OCI-LY1 (cell line): Measurements from ENCODE around the gene CFAP90.

Source experiments
- H2AFZ ChIP-seq: fragments of 200-600 bp; sonication (generic), shearing (Covaris generic); 2 replicates; pipeline ENCODE4 v1.6.0; 2014; ENCODE audit warnings: antibody characterized with exemption, mild to moderate bottlenecking, low read length
- H3F3A ChIP-seq: fragments of 200-600 bp; sonication (generic), shearing (Covaris generic); 2 replicates; pipeline ENCODE4 v1.6.0; 2014; ENCODE audit warnings: mild to moderate bottlenecking, antibody characterized with exemption, low read length, moderate library complexity; ENCODE audit not compliant: insufficient read depth
- H3K27ac ChIP-seq: fragments of 200-600 bp; sonication (generic); 2 replicates; pipeline ENCODE4 v1.5.1; 2014; ENCODE audit warnings: low read length, mixed run types, mild to moderate bottlenecking, low read depth; ENCODE audit not compliant: poor library complexity, severe bottlenecking
- H3K27me3 ChIP-seq: fragments of 200-600 bp; sonication (generic); 2 replicates; pipeline ENCODE4 v1.6.0; 2014; ENCODE audit warnings: antibody characterized with exemption, mild to moderate bottlenecking, low read length, moderate library complexity; ENCODE audit not compliant: insufficient read depth
- H3K36me3 ChIP-seq: fragments of 200-600 bp; sonication (generic); 2 replicates; pipeline ENCODE4 v1.6.1; 2014; ENCODE audit warnings: mild to moderate bottlenecking, antibody characterized with exemption, low read length, moderate library complexity, mixed read lengths; ENCODE audit not compliant: insufficient read depth
- H3K4me1 ChIP-seq: fragments of 200-600 bp; sonication (generic); 2 replicates; pipeline ENCODE4 v1.5.1; 2014; ENCODE audit warnings: mild to moderate bottlenecking, low read length, moderate library complexity; ENCODE audit not compliant: insufficient read depth, severe bottlenecking
- H3K4me2 ChIP-seq: fragments of 200-600 bp; sonication (generic), shearing (Covaris generic); 2 replicates; pipeline ENCODE4 v1.6.1; 2014; ENCODE audit warnings: low read length
- H3K4me3 ChIP-seq: fragments of 200-600 bp; sonication (generic); 2 replicates; pipeline ENCODE4 v1.5.1; 2014; ENCODE audit warnings: low read length, low read depth, mild to moderate bottlenecking, mixed read lengths; ENCODE audit not compliant: poor library complexity, severe bottlenecking
- H3K79me2 ChIP-seq: fragments of 200-600 bp; shearing (Covaris generic); 2 replicates; pipeline ENCODE4 v1.6.1; 2016; ENCODE audit warnings: mixed run types, low read length, mixed read lengths; ENCODE audit not compliant: insufficient read depth
- H3K9ac ChIP-seq: fragments of 200-600 bp; sonication (generic), shearing (Covaris generic); 2 replicates; pipeline ENCODE4 v1.6.1; 2014; ENCODE audit warnings: mild to moderate bottlenecking, low read length, mixed read lengths
- H3K9me2 ChIP-seq: fragments of 200-600 bp; sonication (generic), shearing (Covaris generic); 2 replicates; pipeline ENCODE4 v1.6.1; 2014; ENCODE audit warnings: low read depth, mild to moderate bottlenecking, low read length, mixed read lengths
- H3K9me3 ChIP-seq: fragments of 200-600 bp; shearing (Covaris generic); 2 replicates; pipeline ENCODE4 v1.6.1; 2014; ENCODE audit warnings: low read length, mixed read lengths
- H4K20me1 ChIP-seq: fragments of 200-600 bp; sonication (generic), shearing (Covaris generic); 2 replicates; pipeline ENCODE4 v1.6.0; 2016; ENCODE audit warnings: mild to moderate bottlenecking, low read length; ENCODE audit not compliant: insufficient read depth
- CTCF ChIP-seq: fragments of 200-600 bp; sonication (generic), shearing (Covaris generic); IDR thresholded peaks from 2 replicates; pipeline ENCODE4 v1.5.1; 2017; ENCODE audit warnings: mild to moderate bottlenecking, antibody characterized with exemption, low read length, moderate library complexity, mixed read lengths
- EZH2 ChIP-seq: fragments of 200-600 bp; sonication (generic), shearing (Covaris generic); IDR thresholded peaks from 2 replicates; pipeline ENCODE4 v1.8.0; 2017; ENCODE audit warnings: borderline replicate concordance, mixed run types, mild to moderate bottlenecking, antibody characterized with exemption, low read length, moderate library complexity, mixed read lengths

The CFAP90 gene

GRCh38 chr5:7852988-7853387 lies 2.1 kb upstream of the CFAP90 start:
- Histone ChIP-seq H3K4me1 (no peaks in the 10 kb centered on the region), H3K36me3 (peaks cover 3% of the 10 kb centered on the region; the same call in 1 of the 2 replicates), H3K27me3 (no peaks in the 10 kb centered on the region), H3K27ac (no peak overlapping the region), H3K4me3 (no peak overlapping the region), H3K9ac (no peak overlapping the region), H3K9me2 (no peaks in the 10 kb centered on the region), H3F3A (no peaks in the 10 kb centered on the region), H2AFZ (no peak overlapping the region), H3K4me2 (no peak overlapping the region), H3K9me3 (no peaks in the 10 kb centered on the region), H3K79me2 (no peaks in the 10 kb centered on the region), H4K20me1 (no peaks in the 10 kb centered on the region)
- TF ChIP-seq EZH2 = no peak
- TF ChIP-seq CTCF = no peak

- no peaks in the 10 kb centered on the region for H3K79me2 ChIP-seq
- H2AFZ ChIP-seq = no peak overlapping the region
- no peaks in the 10 kb centered on the region for H3K4me1 ChIP-seq
- no peak overlapping the region for H3K4me3 ChIP-seq
- no peaks in the 10 kb centered on the region for H3K27me3 ChIP-seq
- H4K20me1 ChIP-seq = no peaks in the 10 kb centered on the region
- H3K9me3 ChIP-seq = no peaks in the 10 kb centered on the region
- no peak overlapping the region for H3K4me2 ChIP-seq
- no peaks in the 10 kb centered on the region for H3K9me2 ChIP-seq
- no peak overlapping the region for H3K27ac ChIP-seq
- no peaks in the 10 kb centered on the region for H3K36me3 ChIP-seq
- no peaks in the 10 kb centered on the region for H3F3A ChIP-seq
- TF ChIP-seq CTCF (no peak), EZH2 (no peak)
- H3K9ac ChIP-seq = no peak overlapping the region
These were observed 1.6 kb upstream of the CFAP90 start for GRCh38 chr5:7852542-7852941.

- H3K4me2 ChIP-seq = no peak overlapping the region
- H3K79me2 ChIP-seq = no peaks in the 10 kb centered on the region
- no peaks in the 10 kb centered on the region for H3F3A ChIP-seq
- H3K4me3 ChIP-seq = no peak overlapping the region
- no peak overlapping the region for H2AFZ ChIP-seq
- no peak overlapping the region for H3K27ac ChIP-seq
- no peaks in the 10 kb centered on the region for H3K9me3 ChIP-seq
- H3K36me3 ChIP-seq = no peaks in the 10 kb centered on the region
- no peak overlapping the region for H3K9ac ChIP-seq
- TF ChIP-seq CTCF = no peak
- TF ChIP-seq EZH2 = no peak
- no peaks in the 10 kb centered on the region for H4K20me1 ChIP-seq
- no peaks in the 10 kb centered on the region for H3K9me2 ChIP-seq
- no peaks in the 10 kb centered on the region for H3K27me3 ChIP-seq
- no peaks in the 10 kb centered on the region for H3K4me1 ChIP-seq
These were observed 820 bp upstream of the CFAP90 start for GRCh38 chr5:7851617-7852289.
